GM12878 (cell line): Measurements from ENCODE around the gene PAIP1. TPM values are rescaled to one million over a fixed set of nuclear protein-coding genes. Genes with fewer than 3 reads are reported as not detected.

ENCODE experiments used
- ATAC-seq: fragments of 200-7000 bp; cut with Tn5 transposase; 3 replicates; pipeline ENCODE4 v1.9.1; 2020; ENCODE audit warnings: mild to moderate bottlenecking, moderate library complexity
- BruUV-seq: library from RNA; stranded (reverse); fragments of 400-500 nt; replicated peaks from 2 replicates; lab custom pipeline; 2021; lab: Mats Ljungman, UMichigan
- CTCF ChIA-PET: fragments of 300-600 bp; sonication (Branson Sonifier 250); formaldehyde crosslinking; extraction: SDS; loops from one replicate; lab custom pipeline; 2021; ENCODE audit warnings: inconsistent platforms; lab: Yijun Ruan, JAX
- POLR2A ChIA-PET: fragments of 350-600 bp; formaldehyde crosslinking; extraction: SDS; loops from one replicate; lab custom pipeline; 2021; ENCODE audit warnings: inconsistent platforms; lab: Charles Lee
- RAD21 ChIA-PET: fragments of 300-600 bp; sonication (Branson Sonifier 250); formaldehyde crosslinking; loops from one replicate; lab custom pipeline; 2023; ENCODE audit warnings: antibody characterized with exemption; ENCODE audit not compliant: unreplicated experiment; lab: Charles Lee
- SMC1A ChIA-PET: fragments of 300-600 bp; sonication (Branson Sonifier 250); formaldehyde crosslinking; loops from one replicate; lab custom pipeline; 2023; ENCODE audit not compliant: unreplicated experiment, uncharacterized antibody; lab: Charles Lee
- DNase-seq: peaks from one replicate; pipeline ENCODE4 v3.0.0-alpha.2; 2011; ENCODE audit warnings: low read depth, low spot score
- FAIRE-seq: peaks from 3 replicates; lab custom pipeline; 2011; peaks lifted over from hg19 to GRCh38; lab: Jason Lieb, UNC
- H2AFZ ChIP-seq: 2 replicates; pipeline ENCODE4 v1.6.0; 2011; ENCODE audit warnings: low read depth, low read length, control low read depth; ENCODE audit not compliant: control insufficient read depth
- H3K27ac ChIP-seq: 2 replicates; pipeline ENCODE4 v1.5.1; 2011; ENCODE audit warnings: control low read depth; ENCODE audit not compliant: control insufficient read depth, insufficient read depth
- H3K27me3 ChIP-seq, 2 experiments: replicated peaks in 1 of 2; 2 replicates each; pipeline versions ENCODE4 v1.6.0 to v1.6.1; 2011; ENCODE audit warnings: low read length in 1 of 2; ENCODE audit not compliant: control insufficient read depth in 2 of 2, insufficient read depth in 2 of 2
- H3K36me3 ChIP-seq, 2 experiments: 2 replicates each; pipeline ENCODE4 v1.5.1; 2011; ENCODE audit warnings: low read length in 1 of 2; ENCODE audit not compliant: control insufficient read depth in 2 of 2, insufficient read depth in 2 of 2
- H3K4me1 ChIP-seq: 2 replicates; pipeline ENCODE4 v1.6.1; 2011; ENCODE audit warnings: mild to moderate bottlenecking, low read length, moderate library complexity, mixed read lengths; ENCODE audit not compliant: control insufficient read depth, insufficient read depth
- H3K4me2 ChIP-seq: 2 replicates; pipeline ENCODE4 v1.6.0; 2011; ENCODE audit warnings: control low read depth; ENCODE audit not compliant: control insufficient read depth, insufficient read depth
- H3K4me3 ChIP-seq: fragments of 200-600 bp; sonication (generic); 2 replicates; pipeline ENCODE4 v1.5.1; 2016
- H3K79me2 ChIP-seq: 2 replicates; pipeline ENCODE4 v1.6.0; 2011; ENCODE audit warnings: low read length; ENCODE audit not compliant: control insufficient read depth, insufficient read depth
- H3K9ac ChIP-seq: 2 replicates; pipeline ENCODE4 v1.8.0; 2011; ENCODE audit warnings: low read length, control low read depth, mixed read lengths; ENCODE audit not compliant: control insufficient read depth, insufficient read depth
- H3K9me3 ChIP-seq: replicated peaks from 3 replicates; pipeline ENCODE4 v1.5.1; 2011; ENCODE audit warnings: mild to moderate bottlenecking, low read length; ENCODE audit not compliant: control insufficient read depth, insufficient read depth
- H4K20me1 ChIP-seq: 2 replicates; pipeline ENCODE4 v1.6.0; 2011; ENCODE audit not compliant: control insufficient read depth, insufficient read depth
- CHD1 ChIP-seq: IDR thresholded peaks from 2 replicates; pipeline ENCODE4 v1.6.1; 2012; ENCODE audit warnings: low read depth, low read length, improper control_type of control experiment
- E2F8 ChIP-seq: fragments of 450-650 bp; IDR thresholded peaks from 2 replicates; pipeline ENCODE4 v1.6.1; 2018; ENCODE audit warnings: mild to moderate bottlenecking, low read depth, moderate library complexity; ENCODE audit not compliant: partially characterized antibody
- EZH2 ChIP-seq: IDR thresholded peaks from 2 replicates; pipeline ENCODE4 v1.6.1; 2012; ENCODE audit warnings: low read depth, mild to moderate bottlenecking, control low read depth, inconsistent platforms, low read length, borderline replicate concordance; ENCODE audit not compliant: control insufficient read depth
- HDAC2 ChIP-seq: fragments of 200-600 bp; sonication (generic); IDR thresholded peaks from 2 replicates; pipeline ENCODE4 v1.6.1; 2017
- IRF4 ChIP-seq: IDR thresholded peaks from 2 replicates; pipeline ENCODE4 v1.6.1; 2011; ENCODE audit warnings: low read depth, low read length
- LARP7 ChIP-seq: fragments of 450-650 bp; IDR thresholded peaks from 2 replicates; pipeline ENCODE4 v1.6.1; 2017; ENCODE audit warnings: mild to moderate bottlenecking
- NFIC ChIP-seq: IDR thresholded peaks from 2 replicates; pipeline ENCODE4 v1.6.1; 2012; ENCODE audit warnings: low read depth, mild to moderate bottlenecking, inconsistent platforms, low read length, moderate library complexity
- NR2C2 ChIP-seq: IDR thresholded peaks from 2 replicates; pipeline ENCODE4 v1.6.1; 2011; ENCODE audit warnings: borderline replicate concordance, low read depth; ENCODE audit not compliant: control insufficient read depth, insufficient read length
- PAX5 ChIP-seq: IDR thresholded peaks from 2 replicates; pipeline ENCODE4 v1.6.1; 2011; ENCODE audit warnings: low read depth, low read length, borderline replicate concordance
- PAX8 ChIP-seq: fragments of 450-650 bp; IDR thresholded peaks from 2 replicates; pipeline ENCODE4 v1.6.1; 2017; ENCODE audit warnings: mild to moderate bottlenecking, moderate library complexity
- TARDBP ChIP-seq: IDR thresholded peaks from 2 replicates; pipeline ENCODE4 v1.6.1; 2016; ENCODE audit warnings: borderline replicate concordance
- TCF3 ChIP-seq: IDR thresholded peaks from 2 replicates; pipeline ENCODE4 v1.6.1; 2012; ENCODE audit warnings: low read depth, mild to moderate bottlenecking, low read length, borderline replicate concordance; ENCODE audit not compliant: insufficient read depth
- WGBS: methylation state at CpG from one replicate; pipeline ENCODE4 v1.1.6; 2016; ENCODE audit warnings: low lambda C conversion rate; ENCODE audit not compliant: insufficient replicate concordance, insufficient coverage; ENCODE audit errors: missing lambda C conversion rate; 5-methylcytosine and 5-hydroxymethylcytosine counted together
- in situ Hi-C: fragments of 300-500 bp; cut with MboI; formaldehyde crosslinking; loops from 9 replicates; pipeline ENCODE4 v1.14.3; 2018; ENCODE audit warnings: mixed read lengths
- intact Hi-C: fragments of 100-400 bp; cut with micrococcal nuclease; formaldehyde crosslinking; loops from one replicate; pipeline ENCODE4 v1.14.2; 2022; ENCODE audit not compliant: unreplicated experiment
- polyA plus RNA-seq, 11 experiments: library from polyadenylated mRNA; depleted of rRNA in 4 of 11; unstranded in 6 of 11; stranded (reverse) in 5 of 11; fragments of >200 nt; fragmentation: Nextera tagmentation in 4 of 11; fragmentation: Illumina TruSeq in 1 of 11; extraction: Ambion mirVana in 4 of 11; extraction: Trizol in 1 of 11; gene quantifications; 1 replicate in 1 of 11; 2 replicates in 10 of 11; pipeline versions ENCODE4 v1.2.1 to v1.2.3, GENCODE V29; 2011 to 2016; ENCODE audit warnings: inconsistent platforms in 2 of 11, missing spikeins in 2 of 11, low read depth in 1 of 11
- total RNA-seq, 4 experiments: library from RNA; depleted of rRNA in 3 of 4; stranded (reverse); fragments of >200 nt in 3 of 4; fragmentation: Illumina TruSeq in 1 of 4; extraction: Trizol in 1 of 4; gene quantifications; 2 replicates each; pipeline versions ENCODE4 v1.2.1 to v1.2.3, GENCODE V29; 2013 to 2021

PAIP1 gene
- total and polyA plus RNA-seq, 10 of the 15 experiments (the other 5 are each of a cell fraction or from before 2014, with no cell fraction given) = 37.4 to 90.9 (median 57.0) TPM

GRCh38 chr5:43570450-43571158 lies 13.7 kb upstream of the PAIP1 start:
- Histone ChIP-seq H3K27ac (no peak overlapping the region), H3K36me3 (peaks cover 0 to 5% of the 10 kb centered on the region in 2 experiments; a peak in 1 of 4 replicates), H3K9me3 (no peaks in the 10 kb centered on the region), H2AFZ (no peak overlapping the region), H3K4me3 (no peak overlapping the region), H3K27me3 (no peaks in the 10 kb centered on the region)
- DNase-seq (no peak), ATAC-seq (no peak), FAIRE-seq (no peak)
- SMC1A ChIA-PET = interaction anchor here (1.9 kb wide), 1 partner anchor 12 kb away, joined by 4 read pairs; no protein-coding TSS in a partner anchor
- RAD21 ChIA-PET = interaction anchor here (1.4 kb wide), 1 partner anchor 10 kb away, joined by 5 read pairs; no protein-coding TSS in a partner anchor
- in situ Hi-C loops = no loop called here
- CTCF ChIA-PET = no interaction called here
- 96% methylated on average over 8 of the region's 8 CpGs for WGBS
- no TSS peak for BruUV-seq
- POLR2A ChIA-PET = no interaction called here
- no peak for TF ChIP-seq NFIC
- TF ChIP-seq PAX8 = no peak
- TF ChIP-seq TCF3 = no peak
- no peak for TF ChIP-seq HDAC2
- TF ChIP-seq CHD1 = no peak
- TF ChIP-seq PAX5 = no peak
- TF ChIP-seq EZH2 = no peak
- no peak for TF ChIP-seq LARP7
- TF ChIP-seq NR2C2 = no peak
- no peak for TF ChIP-seq E2F8
- TF ChIP-seq TARDBP = no peak
- no peak for TF ChIP-seq IRF4
- TF ChIP-seq, all 136 proteins: peak for 0
- Histone ChIP-seq H4K20me1 (no peaks in the 10 kb centered on the region), H3K4me1 (no peaks in the 10 kb centered on the region), H3K79me2 (no peaks in the 10 kb centered on the region), H3K4me2 (no peak overlapping the region), H3K9ac (no peak overlapping the region)
- intact Hi-C loops = no loop called here
